HL-60 (cell line): ENCODE measurements around the gene TMEM179.

Experiments
- DNase-seq, 2 experiments: peaks; one replicate each; pipeline ENCODE4 v3.0.0-alpha.2; 2010 to 2020; ENCODE audit warnings: low read depth in 1 of 2, low spot score in 1 of 2
- H3K27ac ChIP-seq: fragments of 250-450 bp; sonication (Bioruptor Pico); replicated peaks from 2 replicates; pipeline ENCODE4 v1.5.1; 2020; ENCODE audit warnings: mild to moderate bottlenecking, moderate library complexity
- H3K27me3 ChIP-seq: fragments of 250-450 bp; sonication (Bioruptor Pico); 2 replicates; pipeline ENCODE4 v1.5.1; 2021; ENCODE audit warnings: mild to moderate bottlenecking, moderate library complexity; ENCODE audit not compliant: insufficient read depth, poor library complexity, severe bottlenecking
- H3K4me3 ChIP-seq: replicated peaks from 2 replicates; pipeline ENCODE4 v1.5.1; 2011; ENCODE audit warnings: mild to moderate bottlenecking, control low read depth, low read length; ENCODE audit not compliant: insufficient read depth
- GABPA ChIP-seq: IDR thresholded peaks from 2 replicates; pipeline ENCODE4 v1.6.1; 2012; ENCODE audit warnings: low read depth
- POLR2AphosphoS5 ChIP-seq: IDR thresholded peaks from 2 replicates; pipeline ENCODE4 v1.6.1; 2012; ENCODE audit warnings: low read depth
- SPI1 ChIP-seq: IDR thresholded peaks from 2 replicates; pipeline ENCODE4 v1.6.1; 2012; ENCODE audit warnings: low read depth, mild to moderate bottlenecking, borderline replicate concordance
- TF ChIP-seq, protein P1 (sequence below): IDR thresholded peaks from 2 replicates; pipeline ENCODE4 v1.6.1; 2012; ENCODE audit warnings: low read depth; ENCODE audit not compliant: insufficient replicate concordance
- TF ChIP-seq, protein P2 (sequence below): IDR thresholded peaks from one replicate; pipeline ENCODE4 v1.5.1; 2011; ENCODE audit warnings: low read length, control low read depth, inconsistent platforms; ENCODE audit not compliant: insufficient read depth

Gene TMEM179

DNA sequence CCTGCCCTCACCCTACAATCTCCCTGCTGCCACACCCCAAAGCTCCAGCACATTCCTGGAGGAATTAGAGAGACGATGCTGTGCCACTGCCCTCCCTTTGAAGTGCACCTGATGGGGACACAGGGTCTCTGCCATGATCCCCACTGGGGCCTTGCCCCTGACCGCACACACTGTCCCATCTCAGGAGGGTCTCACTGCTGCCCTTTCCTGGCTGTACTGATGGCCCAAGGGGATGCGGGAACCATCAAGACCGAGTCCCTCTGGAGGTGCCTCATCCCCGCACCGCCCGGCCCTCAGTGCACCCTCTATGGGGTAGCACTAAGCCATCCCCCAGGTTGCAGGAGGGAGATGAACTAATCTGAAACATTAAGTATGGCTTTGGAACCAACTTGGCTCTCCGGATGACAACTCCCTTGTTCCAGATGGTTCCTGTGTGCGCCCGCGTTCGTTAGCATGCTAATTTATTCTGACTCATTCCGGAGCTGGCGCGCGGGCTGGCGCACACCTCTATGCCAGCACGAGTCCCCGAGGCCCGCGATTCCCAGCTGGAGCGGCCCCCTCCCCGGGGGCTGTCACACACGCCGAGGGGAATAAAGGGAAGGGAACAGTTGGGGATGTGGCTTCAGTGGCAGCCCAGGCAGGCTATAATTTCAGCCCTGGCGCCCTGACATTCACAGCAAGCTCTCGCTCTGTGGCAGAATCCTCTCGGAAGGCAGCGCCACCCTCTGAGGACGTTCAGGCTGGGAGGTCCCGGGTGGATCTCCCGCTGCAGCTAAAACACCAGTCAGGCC is 59.2 kb downstream of the TMEM179 start:
- TF ChIP-seq GABPA (no peak), SPI1 (no peak), POLR2AphosphoS5 (no peak)
- TF ChIP-seq, protein P1, sequence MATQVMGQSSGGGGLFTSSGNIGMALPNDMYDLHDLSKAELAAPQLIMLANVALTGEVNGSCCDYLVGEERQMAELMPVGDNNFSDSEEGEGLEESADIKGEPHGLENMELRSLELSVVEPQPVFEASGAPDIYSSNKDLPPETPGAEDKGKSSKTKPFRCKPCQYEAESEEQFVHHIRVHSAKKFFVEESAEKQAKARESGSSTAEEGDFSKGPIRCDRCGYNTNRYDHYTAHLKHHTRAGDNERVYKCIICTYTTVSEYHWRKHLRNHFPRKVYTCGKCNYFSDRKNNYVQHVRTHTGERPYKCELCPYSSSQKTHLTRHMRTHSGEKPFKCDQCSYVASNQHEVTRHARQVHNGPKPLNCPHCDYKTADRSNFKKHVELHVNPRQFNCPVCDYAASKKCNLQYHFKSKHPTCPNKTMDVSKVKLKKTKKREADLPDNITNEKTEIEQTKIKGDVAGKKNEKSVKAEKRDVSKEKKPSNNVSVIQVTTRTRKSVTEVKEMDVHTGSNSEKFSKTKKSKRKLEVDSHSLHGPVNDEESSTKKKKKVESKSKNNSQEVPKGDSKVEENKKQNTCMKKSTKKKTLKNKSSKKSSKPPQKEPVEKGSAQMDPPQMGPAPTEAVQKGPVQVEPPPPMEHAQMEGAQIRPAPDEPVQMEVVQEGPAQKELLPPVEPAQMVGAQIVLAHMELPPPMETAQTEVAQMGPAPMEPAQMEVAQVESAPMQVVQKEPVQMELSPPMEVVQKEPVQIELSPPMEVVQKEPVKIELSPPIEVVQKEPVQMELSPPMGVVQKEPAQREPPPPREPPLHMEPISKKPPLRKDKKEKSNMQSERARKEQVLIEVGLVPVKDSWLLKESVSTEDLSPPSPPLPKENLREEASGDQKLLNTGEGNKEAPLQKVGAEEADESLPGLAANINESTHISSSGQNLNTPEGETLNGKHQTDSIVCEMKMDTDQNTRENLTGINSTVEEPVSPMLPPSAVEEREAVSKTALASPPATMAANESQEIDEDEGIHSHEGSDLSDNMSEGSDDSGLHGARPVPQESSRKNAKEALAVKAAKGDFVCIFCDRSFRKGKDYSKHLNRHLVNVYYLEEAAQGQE = no peak
- TF ChIP-seq, protein P2, sequence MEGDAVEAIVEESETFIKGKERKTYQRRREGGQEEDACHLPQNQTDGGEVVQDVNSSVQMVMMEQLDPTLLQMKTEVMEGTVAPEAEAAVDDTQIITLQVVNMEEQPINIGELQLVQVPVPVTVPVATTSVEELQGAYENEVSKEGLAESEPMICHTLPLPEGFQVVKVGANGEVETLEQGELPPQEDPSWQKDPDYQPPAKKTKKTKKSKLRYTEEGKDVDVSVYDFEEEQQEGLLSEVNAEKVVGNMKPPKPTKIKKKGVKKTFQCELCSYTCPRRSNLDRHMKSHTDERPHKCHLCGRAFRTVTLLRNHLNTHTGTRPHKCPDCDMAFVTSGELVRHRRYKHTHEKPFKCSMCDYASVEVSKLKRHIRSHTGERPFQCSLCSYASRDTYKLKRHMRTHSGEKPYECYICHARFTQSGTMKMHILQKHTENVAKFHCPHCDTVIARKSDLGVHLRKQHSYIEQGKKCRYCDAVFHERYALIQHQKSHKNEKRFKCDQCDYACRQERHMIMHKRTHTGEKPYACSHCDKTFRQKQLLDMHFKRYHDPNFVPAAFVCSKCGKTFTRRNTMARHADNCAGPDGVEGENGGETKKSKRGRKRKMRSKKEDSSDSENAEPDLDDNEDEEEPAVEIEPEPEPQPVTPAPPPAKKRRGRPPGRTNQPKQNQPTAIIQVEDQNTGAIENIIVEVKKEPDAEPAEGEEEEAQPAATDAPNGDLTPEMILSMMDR = no peak
- Histone ChIP-seq H3K4me3 (no peak overlapping the region), H3K27me3 (peaks cover 4% of the 10 kb centered on the region), H3K27ac (no peak overlapping the region)
- DNase-seq = no peak

DNA sequence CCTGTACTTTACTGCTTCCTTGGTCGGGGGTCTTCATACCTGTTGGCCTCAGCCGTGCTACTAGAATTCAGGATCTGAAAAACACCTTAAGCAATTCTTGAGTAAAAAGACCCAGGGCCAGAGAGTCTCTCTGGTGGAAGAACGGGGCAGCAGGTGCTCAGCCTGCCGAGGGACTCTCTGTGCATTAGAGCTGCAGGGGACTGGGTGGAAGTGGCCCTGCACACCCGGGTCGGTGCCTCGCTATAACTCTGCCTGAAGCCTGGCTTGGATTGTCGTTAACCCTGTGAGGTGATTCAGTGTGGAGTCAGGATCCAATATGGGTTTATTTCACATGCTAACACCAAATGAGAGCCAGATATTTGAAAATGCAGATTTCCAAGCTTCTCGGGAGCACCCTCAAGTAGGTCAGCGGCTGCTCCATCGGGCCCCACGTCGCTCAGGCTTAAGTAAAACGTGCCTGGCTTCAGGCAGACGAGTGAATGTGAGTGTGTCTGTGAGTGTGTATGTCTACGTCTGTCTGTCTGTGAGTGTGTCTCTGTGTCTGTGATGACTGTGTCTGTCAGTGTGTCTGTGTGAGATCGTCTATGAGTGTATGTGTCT is 60.1 kb downstream of the TMEM179 start:
- peaks cover 4% of the 10 kb centered on the region for H3K27me3 ChIP-seq
- no peak for DNase-seq
- H3K27ac ChIP-seq = no peak overlapping the region
- H3K4me3 ChIP-seq = no peak overlapping the region
- TF ChIP-seq POLR2AphosphoS5 (no peak), SPI1 (no peak)

DNA sequence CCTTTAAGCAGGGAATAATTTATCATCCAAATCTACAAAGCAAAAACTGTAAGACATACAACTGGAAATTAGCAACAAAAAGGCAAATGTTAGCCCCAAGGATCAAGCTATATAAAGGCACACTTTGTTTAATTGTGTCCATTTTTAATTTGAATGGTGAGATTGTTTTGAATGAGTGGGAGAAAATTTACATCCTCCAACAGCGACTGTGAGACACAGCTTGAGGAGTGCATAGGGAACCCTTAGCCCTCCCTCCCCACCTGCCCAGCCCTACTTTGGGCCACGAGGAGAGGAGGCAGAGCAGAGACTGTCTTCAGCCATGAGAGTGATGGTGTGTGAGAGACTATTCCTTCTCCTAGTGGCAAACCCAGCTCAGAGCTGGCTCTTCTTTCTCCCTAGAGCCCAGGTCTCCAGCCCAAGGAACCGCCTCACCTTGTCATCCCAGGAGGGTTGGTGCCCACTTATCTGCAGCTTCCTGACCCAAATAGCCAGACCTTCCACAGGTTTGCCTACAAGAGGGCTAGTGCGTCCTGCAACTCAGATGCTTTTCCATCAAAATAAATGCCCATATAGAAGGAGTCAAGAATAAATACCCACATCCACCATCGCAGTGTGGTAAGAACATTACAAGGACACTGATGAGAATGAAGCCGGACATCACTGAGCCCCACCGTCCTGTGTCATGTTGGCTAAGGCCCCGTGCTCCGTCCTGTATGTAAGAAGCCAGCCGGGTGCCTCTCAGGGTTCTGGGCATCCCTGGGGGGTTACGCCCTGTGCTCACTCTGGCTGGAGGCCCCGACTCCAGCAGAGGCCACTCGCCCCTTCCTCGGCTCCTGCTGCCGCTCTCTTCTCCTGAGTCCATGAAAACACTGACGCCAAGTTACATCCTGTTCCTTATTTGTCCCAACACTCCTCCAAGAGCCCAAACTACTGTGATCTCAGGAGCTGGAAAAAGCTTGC is 61.4 kb downstream of the TMEM179 start:
- Histone ChIP-seq H3K27me3 (peaks cover 4% of the 10 kb centered on the region), H3K27ac (no peak overlapping the region), H3K4me3 (no peak overlapping the region)
- TF ChIP-seq, protein P2 = no peak
- TF ChIP-seq GABPA (no peak), POLR2AphosphoS5 (no peak)
- no peak for DNase-seq

DNA sequence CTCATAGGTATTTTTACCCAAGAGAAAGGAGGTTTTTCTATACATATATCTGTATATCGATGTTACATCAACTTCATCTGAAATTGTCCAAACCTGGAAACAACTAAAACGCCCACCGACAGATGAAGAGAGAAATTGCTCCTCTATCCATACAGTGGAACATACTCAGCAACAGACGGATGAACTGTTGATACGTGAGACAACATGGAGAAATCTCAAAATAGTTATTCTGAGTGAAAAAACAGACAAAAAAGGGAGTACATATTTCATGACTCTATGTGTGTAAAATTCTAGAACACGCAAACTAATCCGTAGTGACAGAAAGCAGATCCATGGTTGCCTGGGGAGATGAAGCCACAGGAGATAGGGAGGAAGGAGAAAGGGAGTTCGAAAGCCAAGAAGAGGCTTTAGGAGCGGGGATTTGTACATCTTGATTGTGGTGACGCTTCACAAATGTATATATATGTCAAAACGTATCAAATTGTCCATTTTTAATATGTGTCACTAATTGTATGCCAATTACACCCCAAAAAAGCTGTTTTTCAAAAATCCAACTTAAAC is 62.6 kb downstream of the TMEM179 start:
- no peak for DNase-seq
- Histone ChIP-seq H3K27me3 (peaks cover 4% of the 10 kb centered on the region), H3K27ac (no peak overlapping the region), H3K4me3 (no peak overlapping the region)
- TF ChIP-seq GABPA (no peak), SPI1 (no peak), POLR2AphosphoS5 (no peak)
- TF ChIP-seq, protein P2 = no peak
- TF ChIP-seq, protein P1 = no peak
